ENCODE measurements around the gene PLD4.
"Not testable (repeated sequence)": the region's sequence is repeated elsewhere in the genome, so short reads cannot be mapped to it uniquely, and the experiment has no call there.

Gene PLD4

DNA sequence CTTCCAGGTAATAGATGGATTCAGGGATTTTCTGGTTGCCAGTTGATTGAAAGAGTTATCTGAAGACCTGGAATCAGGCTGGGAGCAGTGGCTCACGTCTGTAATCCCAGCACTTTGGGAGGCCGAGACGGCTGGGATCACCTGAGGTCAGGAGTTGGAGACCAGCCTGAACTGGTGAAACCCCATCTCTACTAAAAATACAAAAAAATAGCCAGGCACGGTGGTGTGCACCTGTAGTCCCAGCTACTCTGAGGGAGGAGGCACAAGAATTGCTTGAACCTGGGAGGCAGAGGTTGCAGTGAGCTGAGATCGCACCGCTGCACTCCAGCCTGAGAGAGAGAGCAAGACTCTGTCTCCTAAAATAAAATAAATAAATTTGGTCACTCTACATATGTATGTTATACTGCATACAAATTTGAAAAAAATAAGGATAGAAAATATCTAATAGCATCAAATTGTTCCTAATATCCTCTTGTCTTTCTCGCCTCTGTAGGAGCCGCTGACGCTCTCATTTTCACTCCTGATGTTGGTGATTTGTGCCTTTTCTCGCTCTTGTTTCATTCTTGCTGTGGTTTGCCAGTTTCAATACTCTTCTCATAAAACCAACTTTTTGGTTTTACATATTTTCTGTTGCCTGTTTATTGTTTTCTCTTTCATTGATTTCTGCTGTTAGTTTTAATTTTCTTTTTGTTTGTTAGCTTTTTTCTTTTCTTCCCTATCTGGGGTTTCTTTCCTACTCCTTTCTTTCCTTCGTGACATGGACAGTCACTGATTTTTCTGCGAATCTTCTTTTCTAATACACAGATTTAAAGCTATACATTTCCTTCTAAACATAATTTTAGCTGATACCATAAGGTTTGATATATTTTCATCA lies 23.8 kb upstream of the PLD4 start:
- DNase-seq (ENCODE audit: insufficient read length, low spot score): no peak
- no peak for TF ChIP-seq POLR2A (IDR thresholded peaks at IDR 0.05; ENCODE audit: low read depth, low read length)
- no peak for FAIRE-seq

GRCh38 chr14:104903990-104904389 lies 20.7 kb upstream of the PLD4 start:
- FAIRE-seq: no peak
- TF ChIP-seq POLR2A (IDR thresholded peaks at IDR 0.05; ENCODE audit: low read depth, low read length): no peak
- no peak for DNase-seq (ENCODE audit: insufficient read length, low spot score)

DNA sequence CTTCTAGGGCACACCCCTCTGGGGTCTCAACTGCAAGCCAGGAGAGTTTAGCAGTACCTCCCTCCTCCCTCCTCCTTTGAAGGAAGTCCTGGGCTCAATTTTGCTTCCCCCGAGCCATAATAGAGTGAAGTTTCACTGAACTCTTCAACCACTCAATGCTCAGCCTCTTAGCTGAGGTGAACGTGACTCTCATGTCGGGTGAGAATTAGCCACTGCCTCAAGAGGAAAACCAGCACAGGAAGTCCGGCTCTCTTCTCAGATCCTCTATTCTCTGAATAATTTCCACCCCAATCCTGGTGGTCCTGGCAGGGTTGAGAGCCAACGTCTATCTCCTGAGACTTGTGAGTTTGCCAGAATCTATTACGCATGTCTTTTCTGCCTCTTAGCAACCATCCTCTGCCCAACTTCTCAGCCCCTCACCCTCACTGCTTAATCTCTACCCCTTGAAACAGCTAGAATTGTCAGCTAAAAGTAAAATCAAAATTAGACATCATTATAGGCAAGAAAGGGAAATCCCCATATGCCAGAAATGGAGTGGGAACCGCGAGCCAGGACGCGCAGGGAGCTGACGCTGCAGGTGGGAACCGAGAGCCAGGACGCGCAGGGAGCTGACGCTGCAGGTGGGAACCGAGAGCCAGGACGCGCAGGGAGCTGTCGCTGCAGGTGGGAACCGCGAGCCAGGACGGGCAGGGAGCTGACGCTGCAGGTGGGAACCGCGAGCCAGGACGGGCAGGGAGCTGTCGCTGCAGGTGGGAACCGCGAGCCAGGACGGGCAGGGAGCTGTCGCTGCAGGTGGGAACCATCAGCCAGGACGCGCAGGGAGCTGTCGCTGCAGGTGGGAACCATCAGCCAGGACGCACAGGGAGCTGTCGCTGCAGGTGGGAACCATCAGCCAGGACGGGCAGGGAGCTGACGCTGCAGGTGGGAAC lies 19.8 kb upstream of the PLD4 start:
- not testable (repeated sequence) for FAIRE-seq

GRCh38 chr14:104905579-104905933 lies 19.1 kb upstream of the PLD4 start:
- DNase-seq (ENCODE audit: insufficient read length, low spot score); FAIRE-seq: not testable (repeated sequence)

More for the DNA sequence above, 19.8 kb upstream of the PLD4 start:
- not testable (repeated sequence) for DNase-seq (ENCODE audit: insufficient read length, low spot score)

- FAIRE-seq: no peak
- TF ChIP-seq POLR2A (IDR thresholded peaks at IDR 0.05; ENCODE audit: low read depth, low read length): no peak
- no peak for DNase-seq (ENCODE audit: insufficient read length, low spot score)
Observed at GRCh38 chr14:104908303-104908702, 16.4 kb upstream of the PLD4 start.

- FAIRE-seq (no peak), DNase-seq (ENCODE audit: insufficient read length, low spot score) (no peak)
- TF ChIP-seq POLR2A (IDR thresholded peaks at IDR 0.05; ENCODE audit: low read depth, low read length): no peak
Observed at GRCh38 chr14:104912053-104912452, 12.6 kb upstream of the PLD4 start.

DNA sequence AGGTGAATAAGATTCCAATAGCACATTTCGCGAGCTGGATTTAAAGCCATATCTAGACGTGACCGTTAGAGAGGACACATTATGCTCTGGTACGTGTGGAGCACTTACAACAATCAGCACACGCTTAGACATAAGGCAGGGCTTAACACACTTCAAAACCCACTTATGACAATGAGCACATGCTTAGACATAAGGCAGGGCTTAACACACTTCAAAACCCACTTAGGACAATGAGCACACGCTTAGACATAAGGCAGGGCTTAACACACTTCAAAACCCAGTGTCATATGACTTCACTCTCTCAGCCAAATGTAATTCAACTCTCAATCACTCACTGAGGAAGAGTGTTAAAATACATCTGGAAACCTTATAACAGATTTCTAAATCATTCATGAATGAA lies 11.2 kb upstream of the PLD4 start:
- DNase-seq (ENCODE audit: insufficient read length, low spot score): no peak
- peak; percentile 11 for FAIRE-seq
- TF ChIP-seq POLR2A (IDR thresholded peaks at IDR 0.05; ENCODE audit: low read depth, low read length): no peak

GRCh38 chr14:104917116-104917515 lies 7.6 kb upstream of the PLD4 start:
- no peak for DNase-seq (ENCODE audit: insufficient read length, low spot score)
- FAIRE-seq: no peak
- TF ChIP-seq POLR2A (IDR thresholded peaks at IDR 0.05; ENCODE audit: low read depth, low read length): no peak

DNA sequence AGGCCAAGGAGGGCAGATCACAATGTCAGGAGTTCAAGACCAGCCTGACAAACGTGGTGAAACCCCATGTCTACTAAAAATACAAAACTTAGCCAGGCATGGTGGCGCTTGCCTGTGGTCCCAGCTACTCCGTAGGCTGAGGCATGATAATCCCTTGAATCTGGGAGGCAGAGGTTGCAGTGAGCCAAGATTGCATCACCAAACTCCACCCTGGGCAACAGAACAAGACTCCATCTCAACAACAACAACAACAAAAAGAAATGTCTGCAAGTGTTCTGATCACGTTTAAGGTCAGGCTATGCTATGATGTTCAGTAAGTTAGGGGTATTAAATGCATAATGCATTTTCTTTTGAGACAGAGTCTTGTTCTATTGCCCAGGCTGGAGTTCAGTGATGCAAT lies 6.7 kb upstream of the PLD4 start:
- no peak for TF ChIP-seq POLR2A (IDR thresholded peaks at IDR 0.05; ENCODE audit: low read depth, low read length)
- FAIRE-seq (no peak), DNase-seq (ENCODE audit: insufficient read length, low spot score) (no peak)

GRCh38 chr14:104919152-104919992 lies 5.3 kb upstream of the PLD4 start:
- not testable (repeated sequence) for FAIRE-seq; DNase-seq (ENCODE audit: insufficient read length, low spot score)

GRCh38 chr14:104919993-104920315 lies 4.7 kb upstream of the PLD4 start:
- FAIRE-seq: no peak
- no peak for TF ChIP-seq POLR2A (IDR thresholded peaks at IDR 0.05; ENCODE audit: low read depth, low read length)

DNA sequence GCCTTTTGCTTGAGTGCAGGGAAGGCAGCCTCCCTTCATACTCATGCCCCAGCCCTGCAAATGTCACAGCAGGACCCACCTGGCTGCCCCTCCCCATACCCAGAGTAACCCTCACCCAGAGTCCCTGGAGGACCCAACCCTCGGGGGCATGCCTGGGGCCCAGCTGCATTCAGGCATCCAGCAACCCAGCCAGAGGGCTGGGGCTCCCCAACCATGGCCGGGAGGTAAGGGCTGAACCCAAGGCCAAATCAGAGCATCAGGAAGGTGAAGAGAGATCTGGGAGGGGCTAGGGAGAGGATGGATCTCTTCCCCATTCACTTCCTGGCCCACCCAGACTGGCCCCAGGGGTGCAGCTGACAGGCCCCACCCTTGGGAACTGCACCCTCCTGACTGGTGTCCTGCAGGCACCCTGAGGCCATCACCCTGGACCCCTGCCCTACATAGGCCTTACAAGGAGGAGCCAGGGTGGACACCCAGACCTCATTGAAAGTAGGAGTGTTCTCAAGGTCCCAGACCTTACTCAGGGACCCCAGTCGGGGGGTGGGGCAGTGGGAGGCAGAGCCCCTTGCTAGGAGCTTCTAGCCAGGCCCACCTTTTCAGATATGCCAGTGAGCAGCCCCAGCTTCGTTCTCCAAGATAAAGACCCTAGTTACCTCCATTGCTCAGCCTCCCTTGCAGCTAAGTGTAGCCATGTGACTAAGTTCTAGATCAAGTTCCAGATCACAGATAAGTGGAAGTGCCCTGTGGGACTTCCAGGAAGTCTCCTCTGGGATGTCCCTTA lies 849 bp upstream of the PLD4 start:
- FAIRE-seq (no peak), DNase-seq (ENCODE audit: insufficient read length, low spot score) (no peak)
- TF ChIP-seq POLR2A (IDR thresholded peaks at IDR 0.05; ENCODE audit: low read depth, low read length): no peak

More at GRCh38 chr14:104919993-104920315, 4.7 kb upstream of the PLD4 start:
- DNase-seq (ENCODE audit: insufficient read length, low spot score): no peak

DNA sequence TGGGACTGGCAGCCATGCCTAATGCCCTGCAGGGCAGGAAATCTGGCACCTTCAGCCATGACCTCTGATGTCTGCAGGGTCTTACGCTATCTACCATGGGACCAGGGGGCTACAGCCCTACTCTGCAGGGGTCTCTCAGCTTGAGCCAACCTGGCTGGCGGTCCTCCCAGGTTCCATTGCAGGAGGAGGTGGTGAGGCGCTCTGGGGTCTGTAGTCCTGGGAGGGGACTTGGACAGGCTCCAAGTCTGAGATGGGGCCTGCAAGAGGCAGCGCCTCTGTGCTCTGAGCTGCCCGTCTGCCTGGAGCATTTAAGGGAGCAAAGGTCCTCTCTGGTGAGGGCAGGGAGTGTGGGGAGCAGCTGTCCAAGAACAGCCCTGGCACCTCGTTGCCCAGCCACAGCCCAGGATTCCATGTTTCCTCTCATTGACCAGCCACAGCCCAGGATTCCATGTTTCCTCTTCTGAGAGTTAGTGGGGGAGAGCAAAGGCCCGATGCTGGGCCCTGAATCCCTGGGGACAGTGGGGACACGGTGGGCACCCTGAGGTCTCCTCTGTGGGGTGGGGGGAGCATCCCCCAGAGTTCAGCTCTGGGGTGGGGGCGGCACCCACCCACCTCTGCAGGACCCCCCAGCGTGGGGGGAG lies 655 bp downstream of the PLD4 start:
- TF ChIP-seq POLR2A (IDR thresholded peaks at IDR 0.05; ENCODE audit: low read depth, low read length): no peak
- DNase-seq (ENCODE audit: insufficient read length, low spot score) (no peak), FAIRE-seq (no peak)
